K562 (cell line): Measurements from ENCODE around the gene COX6B2. TPM values are rescaled to one million over a fixed set of nuclear protein-coding genes. Genes with fewer than 3 reads are reported as not detected.

Experiments used
- ATAC-seq: fragments of 200-7000 bp; cut with Tn5 transposase; 3 replicates; pipeline ENCODE4 v1.9.1; 2020; ENCODE audit warnings: moderate library complexity
- BruUV-seq: library from RNA; stranded (reverse); fragments of 400-500 nt; replicated peaks from 2 replicates; lab custom pipeline; 2021; lab: Mats Ljungman, UMichigan
- CTCF ChIA-PET: fragments of 300-600 bp; formaldehyde crosslinking; extraction: SDS; loops from one replicate; lab custom pipeline; 2021; ENCODE audit warnings: low intra/inter-chr PET ratio; lab: Yijun Ruan, JAX
- POLR2A ChIA-PET: fragments of 300-600, 350-650 bp; sonication (Branson Sonifier 250); formaldehyde crosslinking; extraction: SDS; loops from one replicate; lab custom pipeline; 2021; ENCODE audit warnings: antibody characterized with exemption, inconsistent platforms; lab: Yijun Ruan, JAX
- DNase-seq, 4 experiments: peaks; one replicate each; pipeline versions ENCODE4 v3.0.0 to v3.0.0-alpha.2; 2011 to 2018; ENCODE audit warnings: low spot score in 3 of 4, mixed read lengths in 3 of 4; ENCODE audit errors: extremely low read depth in 1 of 4
- FAIRE-seq: peaks from 2 replicates; lab custom pipeline; 2011; peaks lifted over from hg19 to GRCh38; lab: Jason Lieb, UNC
- H2AFZ ChIP-seq: 2 replicates; pipeline ENCODE4 v1.6.0; 2011; ENCODE audit warnings: low read depth, low read length, control low read depth, inconsistent platforms
- H3K27ac ChIP-seq: fragments of 200-600 bp; 3 replicates; pipeline ENCODE4 v1.8.0; 2011; ENCODE audit warnings: low read depth, mild to moderate bottlenecking, control low read depth, inconsistent platforms, low read length, moderate library complexity, mixed read lengths; ENCODE audit errors: extremely low read depth
- H3K27me3 ChIP-seq, 2 experiments: fragments of 300-600 bp in 1 of 2; 2 replicates in 1 of 2; 3 replicates in 1 of 2; pipeline versions ENCODE4 v1.6.0 to v1.8.0; 2011; ENCODE audit warnings: inconsistent platforms in 2 of 2, low read length in 2 of 2, mild to moderate bottlenecking in 1 of 2, mixed read lengths in 1 of 2, moderate library complexity in 1 of 2; ENCODE audit not compliant: control insufficient read depth in 2 of 2, insufficient read depth in 2 of 2
- H3K36me3 ChIP-seq: fragments of 300-600 bp; 3 replicates; pipeline ENCODE4 v1.8.0; 2011; ENCODE audit warnings: mild to moderate bottlenecking, low read length, inconsistent platforms; ENCODE audit not compliant: control insufficient read depth, insufficient read depth
- H3K4me1 ChIP-seq, 2 experiments: fragments of 200-600 bp in 1 of 2; replicated peaks in 1 of 2; 2 replicates in 1 of 2; 3 replicates in 1 of 2; pipeline versions ENCODE4 v1.5.1 to v1.8.0; 2011; ENCODE audit warnings: inconsistent platforms in 2 of 2, low read length in 2 of 2, mild to moderate bottlenecking in 1 of 2, mixed read lengths in 1 of 2, moderate library complexity in 1 of 2; ENCODE audit not compliant: control insufficient read depth in 2 of 2, insufficient read depth in 2 of 2
- H3K4me2 ChIP-seq: 2 replicates; pipeline ENCODE4 v1.6.1; 2011; ENCODE audit warnings: low read length, control low read depth, inconsistent platforms, mixed read lengths; ENCODE audit not compliant: insufficient read depth
- H3K4me3 ChIP-seq: fragments of 200-600 bp; sonication (generic), shearing (Covaris generic); 2 replicates; pipeline ENCODE4 v1.5.1; 2016; ENCODE audit warnings: control low read depth, inconsistent platforms
- H3K79me2 ChIP-seq: fragments of 200-600 bp; 3 replicates; pipeline ENCODE4 v1.8.0; 2011; ENCODE audit warnings: low read length, inconsistent platforms; ENCODE audit not compliant: control insufficient read depth, insufficient read depth
- H3K9ac ChIP-seq, 2 experiments: 2 replicates each; pipeline versions ENCODE4 v1.6.0 to v1.6.1; 2011; ENCODE audit warnings: low read depth in 2 of 2, low read length in 2 of 2, control low read depth in 1 of 2, inconsistent platforms in 1 of 2, mild to moderate bottlenecking in 1 of 2, mixed read lengths in 1 of 2; ENCODE audit not compliant: insufficient read depth in 1 of 2
- H3K9me1 ChIP-seq: one replicate; pipeline ENCODE4 v1.6.0; 2011; ENCODE audit warnings: inconsistent platforms, mild to moderate bottlenecking, low read length, moderate library complexity; ENCODE audit not compliant: control insufficient read depth, insufficient read depth
- H3K9me3 ChIP-seq: replicated peaks from 2 replicates; pipeline ENCODE4 v1.5.1; 2011; ENCODE audit warnings: low read depth, low read length, inconsistent platforms; ENCODE audit not compliant: control insufficient read depth, insufficient read depth
- H4K20me1 ChIP-seq: replicated peaks from 2 replicates; pipeline ENCODE4 v1.6.1; 2011; ENCODE audit warnings: low read length, inconsistent platforms, mixed read lengths; ENCODE audit not compliant: control insufficient read depth, insufficient read depth
- CTBP1 ChIP-seq: fragments of 450-650 bp; IDR thresholded peaks from 2 replicates; pipeline ENCODE4 v1.6.1; 2016; ENCODE audit warnings: borderline replicate concordance
- LARP7 ChIP-seq: fragments of 450-650 bp; IDR thresholded peaks from 2 replicates; pipeline ENCODE4 v1.6.1; 2016
- SMARCB1 ChIP-seq: IDR thresholded peaks from 2 replicates; pipeline ENCODE4 v1.6.1; 2011; ENCODE audit warnings: improper control_type of control experiment, low read depth; ENCODE audit not compliant: insufficient read length
- SPI1 ChIP-seq: IDR thresholded peaks from 2 replicates; pipeline ENCODE4 v1.6.1; 2011; ENCODE audit warnings: low read depth, low read length, control low read depth, borderline replicate concordance
- STAT5A ChIP-seq: IDR thresholded peaks from 2 replicates; pipeline ENCODE4 v1.6.1; 2012; ENCODE audit warnings: low read length, inconsistent platforms, borderline replicate concordance
- TARDBP ChIP-seq: fragments of 450-650 bp; IDR thresholded peaks from 2 replicates; pipeline ENCODE4 v1.6.1; 2016
- TEAD2 ChIP-seq: fragments of 450-650 bp; IDR thresholded peaks from 2 replicates; pipeline ENCODE4 v1.6.1; 2016; ENCODE audit warnings: missing genetic modification characterization, control low read depth, missing compliant biosample characterization
- TSC22D4 ChIP-seq: fragments of 450-650 bp; IDR thresholded peaks from 2 replicates; pipeline ENCODE4 v1.6.1; 2016; ENCODE audit warnings: missing genetic modification characterization, missing biosample characterization, control low read depth
- WGBS: fragments of 100-300 bp; shearing (Covaris generic); methylation state at CpG from one replicate; pipeline ENCODE4 v1.1.6; 2016; ENCODE audit warnings: low coverage, mixed read lengths; ENCODE audit not compliant: insufficient coverage; ENCODE audit errors: missing lambda C conversion rate; 5-methylcytosine and 5-hydroxymethylcytosine counted together
- in situ Hi-C: fragments of 300-500 bp; cut with MboI; formaldehyde crosslinking; loops from 4 replicates; pipeline ENCODE4 v1.15.0; 2018; ENCODE audit warnings: inconsistent platforms, mixed read lengths
- intact Hi-C: fragments of 100-400 bp; cut with micrococcal nuclease; formaldehyde crosslinking; loops from 2 replicates; pipeline ENCODE4 v1.14.2; 2022
- polyA plus RNA-seq, 8 experiments: library from polyadenylated mRNA; depleted of rRNA in 4 of 8; stranded (reverse) in 5 of 8; unstranded in 3 of 8; fragments of >200 nt; fragmentation: Nextera tagmentation in 2 of 8; fragmentation: Illumina TruSeq in 1 of 8; extraction: Ambion mirVana in 2 of 8; extraction: Trizol in 1 of 8; gene quantifications; 2 replicates each; pipeline versions ENCODE4 v1.2.1 to v1.2.3, GENCODE V29; 2011 to 2014; ENCODE audit warnings: inconsistent platforms in 1 of 8, missing spikeins in 1 of 8
- total RNA-seq, 7 experiments: library from RNA; depleted of rRNA in 6 of 7; stranded (reverse); fragments of >200 nt in 6 of 7; fragmentation: Illumina TruSeq in 2 of 7; extraction: Trizol in 2 of 7; gene quantifications; 2 replicates each; pipeline versions ENCODE4 v1.2.1 to v1.2.3, GENCODE V29; 2011 to 2021; ENCODE audit warnings: low replicate concordance in 1 of 7
- TF ChIP-seq, protein P1 (sequence below), 2 experiments: IDR thresholded peaks; 2 replicates each; pipeline ENCODE4 v1.6.1; 2012; ENCODE audit warnings: improper control_type of control experiment in 2 of 2, low read depth in 2 of 2, low read length in 2 of 2, borderline replicate concordance in 1 of 2
- TF ChIP-seq, protein P2 (sequence below), 2 experiments: fragments of 450-650 bp; IDR thresholded peaks; 2 replicates each; pipeline ENCODE4 v1.6.1; 2018; ENCODE audit warnings: mild to moderate bottlenecking in 2 of 2, low read depth in 1 of 2; ENCODE audit not compliant: partially characterized antibody in 2 of 2
- TF ChIP-seq, protein P3 (sequence below): IDR thresholded peaks from 3 replicates; pipeline ENCODE4 v1.6.1; 2011; ENCODE audit warnings: borderline replicate concordance, mild to moderate bottlenecking; ENCODE audit not compliant: insufficient read length, insufficient read depth

COX6B2 gene
- total and polyA plus RNA-seq, 9 of the 15 experiments (the other 6 are each of a cell fraction or from before 2014, with no cell fraction given), result 0.40 to 2.5 (median 0.83) TPM

DNA sequence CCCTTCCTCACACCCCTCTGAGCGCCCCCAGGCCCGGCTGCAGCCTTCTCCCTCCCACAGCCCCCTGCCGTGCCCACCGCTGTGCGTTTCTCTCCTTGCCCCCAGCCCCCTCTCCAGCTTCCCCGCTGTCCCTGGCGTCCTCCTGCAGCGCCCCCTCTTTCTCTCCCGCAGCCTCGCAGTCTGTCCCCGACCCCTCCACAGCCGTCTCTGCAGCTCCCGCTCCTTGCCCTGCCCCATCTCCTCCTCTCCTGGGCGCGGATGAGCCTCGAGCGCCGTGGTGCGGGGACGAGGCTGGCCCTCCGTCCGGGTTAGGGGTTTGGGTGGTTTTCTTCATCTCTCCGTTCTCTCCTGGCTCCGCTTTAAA, 13.8 kb downstream of the COX6B2 start (continued):
- TF ChIP-seq, protein P1, sequence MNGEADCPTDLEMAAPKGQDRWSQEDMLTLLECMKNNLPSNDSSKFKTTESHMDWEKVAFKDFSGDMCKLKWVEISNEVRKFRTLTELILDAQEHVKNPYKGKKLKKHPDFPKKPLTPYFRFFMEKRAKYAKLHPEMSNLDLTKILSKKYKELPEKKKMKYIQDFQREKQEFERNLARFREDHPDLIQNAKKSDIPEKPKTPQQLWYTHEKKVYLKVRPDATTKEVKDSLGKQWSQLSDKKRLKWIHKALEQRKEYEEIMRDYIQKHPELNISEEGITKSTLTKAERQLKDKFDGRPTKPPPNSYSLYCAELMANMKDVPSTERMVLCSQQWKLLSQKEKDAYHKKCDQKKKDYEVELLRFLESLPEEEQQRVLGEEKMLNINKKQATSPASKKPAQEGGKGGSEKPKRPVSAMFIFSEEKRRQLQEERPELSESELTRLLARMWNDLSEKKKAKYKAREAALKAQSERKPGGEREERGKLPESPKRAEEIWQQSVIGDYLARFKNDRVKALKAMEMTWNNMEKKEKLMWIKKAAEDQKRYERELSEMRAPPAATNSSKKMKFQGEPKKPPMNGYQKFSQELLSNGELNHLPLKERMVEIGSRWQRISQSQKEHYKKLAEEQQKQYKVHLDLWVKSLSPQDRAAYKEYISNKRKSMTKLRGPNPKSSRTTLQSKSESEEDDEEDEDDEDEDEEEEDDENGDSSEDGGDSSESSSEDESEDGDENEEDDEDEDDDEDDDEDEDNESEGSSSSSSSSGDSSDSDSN (IDR thresholded peaks at IDR 0.05; ENCODE audit: borderline replicate concordance in 1 of 2, low read depth in 2 of 2, low read length in 2 of 2), result 0 out of 4 replicates have a peak, but pooled peaks of 1 of the 2 experiments have one; percentile 58

DNA sequence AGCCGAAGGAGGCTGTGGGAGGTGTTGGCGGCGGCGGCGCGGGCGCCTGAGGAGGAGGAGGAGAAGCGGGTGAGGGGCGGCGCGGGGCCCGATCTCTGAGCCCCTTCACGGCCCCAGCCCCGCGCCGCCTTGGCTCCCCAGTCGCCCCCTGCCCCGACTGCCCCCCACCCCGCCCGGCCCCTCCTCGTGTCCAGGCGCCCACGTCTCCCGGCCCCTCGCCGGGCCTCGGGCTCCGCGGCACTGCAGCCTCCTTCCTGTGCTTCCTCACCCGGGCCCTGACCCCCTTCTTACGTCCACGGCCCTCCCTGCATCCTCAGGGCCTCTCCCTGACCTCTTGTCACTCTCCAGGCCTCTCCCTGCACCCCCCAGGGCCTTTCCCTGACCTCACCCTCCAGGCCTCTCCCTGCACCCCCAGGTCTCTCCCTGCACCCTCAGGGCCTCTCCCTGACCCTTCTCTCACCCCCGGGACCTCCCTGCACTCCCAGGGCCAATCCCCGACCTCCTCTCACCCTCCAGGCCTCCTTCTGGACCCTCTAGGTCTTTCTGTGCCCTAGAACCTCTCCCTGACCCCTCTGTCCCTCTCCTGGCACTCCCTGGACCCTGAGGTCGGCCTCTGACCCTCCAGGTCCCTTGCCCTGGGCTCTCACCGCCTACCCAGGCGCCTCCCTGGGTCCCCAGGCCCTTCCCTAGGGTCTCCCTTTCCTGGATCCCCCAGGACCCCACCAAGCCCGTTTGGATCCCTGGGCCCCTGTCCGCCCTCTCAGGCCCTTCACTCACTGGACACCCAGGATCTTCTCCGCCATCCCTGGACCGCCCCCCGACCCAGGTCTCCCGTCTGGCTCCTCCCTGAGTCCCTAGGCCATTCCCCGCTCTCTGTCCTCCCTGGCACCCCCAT, 14.4 kb downstream of the COX6B2 start:
- peak overlapping the region; percentile 97 for H3K4me2 ChIP-seq
- WGBS, result under 1% methylated on average over 16 of the region's 44 CpGs
- in situ Hi-C loops (no loop called here), intact Hi-C loops (loop anchor here (5.0 kb wide), 1 partner anchor 38 kb away; no protein-coding TSS in a partner anchor)
- ATAC-seq, result peak; percentile 3
- H3K27ac ChIP-seq, result peak overlapping the region; percentile 97
- peaks cover 7 to 55% of the 10 kb centered on the region in 2 experiments; a peak in 4 of 5 replicates for H3K4me1 ChIP-seq
- DNase-seq, result peak; percentile 38 to 69 (median 48)
- CTCF ChIA-PET, result no interaction called here
- H3K27me3 ChIP-seq, result no peaks in the 10 kb centered on the region
- FAIRE-seq, result no peak
- H4K20me1 ChIP-seq, result 0 out of 2 replicates have a peak, but pooled peaks cover 6% of the 10 kb centered on the region
- no peaks in the 10 kb centered on the region for H3K9me1 ChIP-seq
- H3K4me3 ChIP-seq, result peak overlapping the region; percentile 92
- H3K36me3 ChIP-seq, result peaks cover 32% of the 10 kb centered on the region; the same call in 2 of the 3 replicates
- peaks cover 24% of the 10 kb centered on the region for H3K79me2 ChIP-seq
- no peaks in the 10 kb centered on the region for H3K9me3 ChIP-seq
- BruUV-seq, result no TSS peak
- H2AFZ ChIP-seq, result no peak overlapping the region
- H3K9ac ChIP-seq, result peak overlapping the region; percentile 97 to 99
- POLR2A ChIA-PET, result interaction anchor here (0.7 to 2.3 kb wide), 21 partner anchors 9 to 180 kb away, joined by 3 to 14 read pairs (median 5); partner anchors contain the start of genes HSPBP1, PPP6R1 and TMEM238
- TF ChIP-seq TEAD2 (tag), result no peak
- TF ChIP-seq, protein P2, sequence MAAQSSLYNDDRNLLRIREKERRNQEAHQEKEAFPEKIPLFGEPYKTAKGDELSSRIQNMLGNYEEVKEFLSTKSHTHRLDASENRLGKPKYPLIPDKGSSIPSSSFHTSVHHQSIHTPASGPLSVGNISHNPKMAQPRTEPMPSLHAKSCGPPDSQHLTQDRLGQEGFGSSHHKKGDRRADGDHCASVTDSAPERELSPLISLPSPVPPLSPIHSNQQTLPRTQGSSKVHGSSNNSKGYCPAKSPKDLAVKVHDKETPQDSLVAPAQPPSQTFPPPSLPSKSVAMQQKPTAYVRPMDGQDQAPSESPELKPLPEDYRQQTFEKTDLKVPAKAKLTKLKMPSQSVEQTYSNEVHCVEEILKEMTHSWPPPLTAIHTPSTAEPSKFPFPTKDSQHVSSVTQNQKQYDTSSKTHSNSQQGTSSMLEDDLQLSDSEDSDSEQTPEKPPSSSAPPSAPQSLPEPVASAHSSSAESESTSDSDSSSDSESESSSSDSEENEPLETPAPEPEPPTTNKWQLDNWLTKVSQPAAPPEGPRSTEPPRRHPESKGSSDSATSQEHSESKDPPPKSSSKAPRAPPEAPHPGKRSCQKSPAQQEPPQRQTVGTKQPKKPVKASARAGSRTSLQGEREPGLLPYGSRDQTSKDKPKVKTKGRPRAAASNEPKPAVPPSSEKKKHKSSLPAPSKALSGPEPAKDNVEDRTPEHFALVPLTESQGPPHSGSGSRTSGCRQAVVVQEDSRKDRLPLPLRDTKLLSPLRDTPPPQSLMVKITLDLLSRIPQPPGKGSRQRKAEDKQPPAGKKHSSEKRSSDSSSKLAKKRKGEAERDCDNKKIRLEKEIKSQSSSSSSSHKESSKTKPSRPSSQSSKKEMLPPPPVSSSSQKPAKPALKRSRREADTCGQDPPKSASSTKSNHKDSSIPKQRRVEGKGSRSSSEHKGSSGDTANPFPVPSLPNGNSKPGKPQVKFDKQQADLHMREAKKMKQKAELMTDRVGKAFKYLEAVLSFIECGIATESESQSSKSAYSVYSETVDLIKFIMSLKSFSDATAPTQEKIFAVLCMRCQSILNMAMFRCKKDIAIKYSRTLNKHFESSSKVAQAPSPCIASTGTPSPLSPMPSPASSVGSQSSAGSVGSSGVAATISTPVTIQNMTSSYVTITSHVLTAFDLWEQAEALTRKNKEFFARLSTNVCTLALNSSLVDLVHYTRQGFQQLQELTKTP (IDR thresholded peaks at IDR 0.05; ENCODE audit: low read depth in 1 of 2, partially characterized antibody in 2 of 2), result no peak
- TF ChIP-seq TSC22D4 (tag), result no peak
- no peak for TF ChIP-seq LARP7
- no peak for TF ChIP-seq CTBP1
- TF ChIP-seq TARDBP, result no peak
- no peak for TF ChIP-seq SMARCB1
- TF ChIP-seq, protein P3, sequence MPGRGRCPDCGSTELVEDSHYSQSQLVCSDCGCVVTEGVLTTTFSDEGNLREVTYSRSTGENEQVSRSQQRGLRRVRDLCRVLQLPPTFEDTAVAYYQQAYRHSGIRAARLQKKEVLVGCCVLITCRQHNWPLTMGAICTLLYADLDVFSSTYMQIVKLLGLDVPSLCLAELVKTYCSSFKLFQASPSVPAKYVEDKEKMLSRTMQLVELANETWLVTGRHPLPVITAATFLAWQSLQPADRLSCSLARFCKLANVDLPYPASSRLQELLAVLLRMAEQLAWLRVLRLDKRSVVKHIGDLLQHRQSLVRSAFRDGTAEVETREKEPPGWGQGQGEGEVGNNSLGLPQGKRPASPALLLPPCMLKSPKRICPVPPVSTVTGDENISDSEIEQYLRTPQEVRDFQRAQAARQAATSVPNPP, result no peak
- no peak for TF ChIP-seq STAT5A
- no peak for TF ChIP-seq SPI1
